ENCODE measurements around the gene DLG2.
A peak's percentile ranks its signal among the peaks of the same experiment; 100 is the strongest.

DLG2 gene

DNA sequence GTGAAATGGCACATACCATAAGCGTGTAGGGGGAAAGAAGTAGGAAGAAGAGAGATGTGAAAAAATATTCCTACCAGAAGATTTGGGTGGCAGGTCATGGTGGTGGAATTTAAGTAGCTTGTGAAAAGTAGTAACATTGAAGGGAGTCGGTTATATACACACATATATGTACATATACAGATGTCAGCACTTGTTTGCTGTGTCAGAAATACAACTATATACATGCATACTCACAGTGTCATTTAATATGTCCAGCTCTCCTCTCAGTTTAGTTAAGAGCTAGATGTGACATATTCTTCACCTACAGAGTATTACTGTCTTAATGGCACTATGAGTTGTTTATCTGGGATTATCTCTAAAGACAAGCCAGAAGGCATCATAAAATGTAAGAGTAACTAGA is 1353.6 kb downstream of the DLG2 start:
- no peak for DNase-seq (ENCODE audit: low spot score)

DNA sequence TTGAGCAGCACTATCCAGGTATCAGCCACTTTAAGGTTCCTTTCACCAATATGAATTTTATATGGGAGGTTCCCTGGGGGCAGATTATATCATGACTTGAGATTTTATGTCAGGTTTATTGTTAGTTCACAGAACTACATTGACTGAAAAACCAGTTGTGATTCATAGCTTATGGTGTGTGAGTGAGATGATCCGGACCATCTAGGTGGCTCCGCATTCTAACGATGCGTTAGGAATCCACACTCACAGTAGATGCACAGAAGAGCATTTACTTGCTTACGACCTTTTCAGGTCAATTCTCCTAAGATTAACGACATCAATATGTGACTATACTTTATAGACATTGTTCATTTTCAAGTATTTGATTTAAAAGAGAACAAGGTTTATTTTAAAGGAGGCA is 1356.7 kb downstream of the DLG2 start:
- DNase-seq (ENCODE audit: low spot score), result no peak

DNA sequence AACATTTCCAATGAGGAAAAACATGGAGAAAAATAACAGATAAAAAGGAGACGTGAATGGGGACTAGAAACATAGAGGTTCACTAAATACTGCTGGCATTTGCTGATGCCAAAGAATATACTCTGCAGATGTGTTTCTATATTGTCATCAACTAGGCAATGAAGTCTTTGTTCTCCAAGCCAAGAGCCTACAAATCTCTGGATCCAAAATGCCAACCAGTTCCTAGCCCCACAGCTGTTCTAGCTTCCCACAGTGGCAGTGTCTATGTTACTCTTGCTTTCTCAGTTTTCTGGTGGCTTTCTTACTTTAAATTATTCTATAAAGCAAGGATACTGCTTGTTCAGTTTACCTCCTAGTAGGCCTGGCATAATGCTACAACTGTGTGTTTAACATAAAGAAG is 1363.1 kb downstream of the DLG2 start:
- no peak for DNase-seq (ENCODE audit: low spot score)

DNA sequence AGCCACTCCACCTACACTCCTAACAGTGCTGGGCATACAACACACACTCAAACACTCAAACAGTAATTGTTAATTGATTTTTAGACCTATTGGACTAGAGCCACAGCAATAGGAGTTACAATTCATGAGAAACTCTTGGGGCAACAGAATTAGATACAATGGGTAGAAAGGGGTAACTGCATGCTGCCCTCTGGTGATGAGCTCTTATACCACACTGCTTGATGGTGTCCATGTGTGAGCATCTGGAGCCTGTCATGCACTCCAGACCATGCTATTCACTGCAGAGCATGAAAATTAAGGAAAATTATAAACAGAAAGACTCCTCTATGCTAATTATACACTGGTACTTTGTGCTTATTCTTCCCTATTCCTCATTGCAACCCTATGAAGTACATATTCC is 1365.4 kb downstream of the DLG2 start:
- DNase-seq (ENCODE audit: low spot score), result peak; percentile 67

DNA sequence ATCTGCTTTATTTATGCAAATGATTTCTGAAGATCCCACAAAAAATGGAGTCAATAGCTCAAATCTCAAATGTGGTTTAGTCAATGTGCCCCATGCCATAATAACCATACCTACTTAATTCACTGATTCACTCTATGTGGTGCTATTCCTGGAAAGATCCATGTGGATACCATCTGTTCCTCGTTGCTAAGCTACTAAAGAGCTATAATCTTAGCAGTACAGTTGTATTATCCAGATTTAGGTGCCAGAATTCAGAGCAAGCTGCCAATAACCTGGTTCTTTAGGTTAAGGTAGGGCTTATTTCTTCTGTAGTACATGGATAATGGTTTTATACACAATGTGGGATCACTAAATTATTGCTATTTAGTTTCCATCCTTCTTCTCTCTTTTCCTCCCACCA is 1366.3 kb downstream of the DLG2 start:
- no peak for DNase-seq (ENCODE audit: low spot score)

DNA sequence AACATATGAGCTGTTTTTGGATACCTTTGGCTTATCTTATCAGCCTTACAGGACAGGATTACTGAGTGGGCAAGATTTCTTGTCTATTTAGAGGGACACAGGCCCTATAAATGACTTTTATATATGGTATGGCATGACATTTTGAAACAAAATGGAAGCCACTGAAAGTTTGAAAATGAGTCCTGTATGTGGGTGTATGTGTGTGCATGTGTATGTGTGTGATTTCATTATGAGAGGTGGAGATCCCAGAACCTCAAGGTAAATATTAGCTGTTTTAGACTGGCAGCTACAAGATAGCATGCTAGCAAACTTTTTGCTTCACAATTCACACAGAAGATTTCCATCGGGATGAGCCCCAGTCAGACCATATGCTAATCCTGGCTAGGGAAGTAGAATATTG is 1370.5 kb downstream of the DLG2 start:
- DNase-seq (ENCODE audit: low spot score), result no peak

DNA sequence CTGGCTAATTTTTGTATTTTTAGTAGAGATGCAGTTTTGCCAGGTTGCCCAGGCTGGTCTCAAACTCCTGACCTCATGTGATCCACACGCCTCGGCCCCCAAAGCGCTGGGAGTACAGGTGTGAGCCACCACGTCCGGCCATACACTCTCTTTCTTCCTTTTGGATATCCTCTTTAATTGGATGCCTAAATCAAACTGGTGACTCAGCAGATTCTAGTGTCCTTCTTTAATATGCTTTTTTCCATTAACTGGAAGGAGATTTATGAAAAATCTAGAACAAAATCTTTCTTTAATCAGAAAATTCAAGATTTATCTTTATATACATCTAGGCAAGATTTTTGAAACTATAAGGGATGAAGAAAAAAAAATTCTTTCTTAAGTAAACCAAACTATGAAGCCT is 1371.7 kb downstream of the DLG2 start:
- no peak for DNase-seq (ENCODE audit: low spot score)

DNA sequence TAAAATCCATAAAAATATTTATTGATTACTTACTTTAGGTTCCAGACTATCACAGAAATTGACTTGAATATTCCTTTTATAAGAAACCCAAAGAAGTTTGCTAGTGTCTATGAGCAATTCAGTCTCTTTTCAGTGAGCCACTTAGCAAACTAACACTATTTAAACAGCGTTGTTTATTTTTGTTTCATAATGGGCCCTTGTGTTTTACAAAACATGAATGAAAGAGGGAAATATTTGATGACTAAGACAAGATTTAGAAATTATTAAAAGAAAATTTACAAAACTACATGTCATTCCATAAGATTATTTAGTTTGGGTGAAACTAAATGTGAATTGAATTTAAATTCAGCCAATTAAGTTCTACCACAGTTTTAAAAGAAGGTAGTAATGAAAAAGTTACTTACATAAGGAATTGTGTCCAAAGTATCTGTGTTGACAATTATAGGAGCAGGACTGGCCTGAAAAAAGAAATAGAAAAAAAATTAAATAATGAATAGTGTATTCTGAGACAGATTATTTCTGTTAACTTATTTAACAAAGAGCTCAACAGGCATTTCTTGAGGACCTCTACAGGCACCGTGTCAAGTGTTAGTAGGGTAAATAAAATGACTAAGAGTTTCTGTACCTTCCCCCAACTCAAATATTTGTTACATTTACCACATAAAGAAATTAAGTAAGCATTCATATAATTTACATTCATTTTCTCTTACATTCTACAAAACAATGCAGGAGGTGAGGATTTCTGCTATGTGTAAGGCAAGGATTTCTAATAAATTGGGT is 1376.1 kb downstream of the DLG2 start:
- no peak for DNase-seq (ENCODE audit: low spot score)

DNA sequence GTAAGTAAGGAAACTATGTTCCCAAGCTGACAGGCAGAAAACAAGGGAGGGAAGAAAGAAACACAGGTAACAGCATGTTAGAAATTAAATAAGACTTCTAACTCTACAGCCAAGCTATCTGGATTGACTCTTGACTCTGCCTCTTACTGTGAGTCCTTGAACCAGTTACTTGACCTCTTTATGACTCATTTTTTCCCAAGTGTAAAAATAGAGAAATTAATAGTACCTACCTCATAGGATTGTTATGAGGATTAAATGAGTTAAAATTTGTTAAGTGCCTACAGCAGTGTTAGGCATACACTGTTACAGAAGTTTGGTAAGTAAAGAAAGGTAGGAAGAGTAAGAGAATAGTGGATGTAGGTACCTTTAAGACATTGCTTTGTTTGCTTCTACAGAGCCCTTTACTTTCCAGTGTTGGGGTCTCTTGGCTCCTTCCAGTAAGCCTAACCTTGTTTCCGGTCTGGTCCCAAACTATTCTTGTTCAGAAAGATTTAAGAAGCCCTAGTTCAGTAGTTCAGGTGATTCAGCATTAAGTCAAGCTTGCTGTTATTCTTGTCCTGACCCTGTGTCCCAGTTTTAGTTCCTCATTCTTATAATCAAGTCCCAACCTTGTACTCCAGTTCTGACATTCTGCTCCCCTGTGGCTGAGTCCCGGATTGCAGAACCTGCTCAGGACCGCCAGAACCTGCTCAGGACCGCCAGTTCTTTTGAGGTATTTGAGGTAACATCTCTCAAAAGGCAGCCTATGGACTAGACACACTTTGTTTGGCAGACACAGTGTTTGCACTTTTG is 1377.6 kb downstream of the DLG2 start:
- no peak for DNase-seq (ENCODE audit: low spot score)

DNA sequence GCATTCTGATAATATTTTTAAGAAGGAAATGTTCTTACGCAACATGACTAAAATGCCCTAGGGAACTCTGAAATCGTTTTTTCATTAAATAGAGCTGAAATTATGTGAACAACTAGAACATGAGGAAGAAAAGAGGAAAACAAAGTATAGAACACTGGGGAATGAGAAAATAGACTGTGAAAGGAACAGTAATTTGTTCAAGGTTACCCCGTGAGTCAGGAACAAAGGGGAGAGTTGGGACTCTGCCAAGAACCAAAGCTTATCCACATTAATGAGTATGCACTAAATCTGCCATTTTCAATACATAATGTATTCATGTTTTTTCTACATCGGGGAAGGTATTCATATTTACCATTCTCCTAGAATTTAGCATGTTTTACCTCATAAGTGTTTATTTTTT is 1379.2 kb downstream of the DLG2 start:
- DNase-seq (ENCODE audit: low spot score), result no peak

DNA sequence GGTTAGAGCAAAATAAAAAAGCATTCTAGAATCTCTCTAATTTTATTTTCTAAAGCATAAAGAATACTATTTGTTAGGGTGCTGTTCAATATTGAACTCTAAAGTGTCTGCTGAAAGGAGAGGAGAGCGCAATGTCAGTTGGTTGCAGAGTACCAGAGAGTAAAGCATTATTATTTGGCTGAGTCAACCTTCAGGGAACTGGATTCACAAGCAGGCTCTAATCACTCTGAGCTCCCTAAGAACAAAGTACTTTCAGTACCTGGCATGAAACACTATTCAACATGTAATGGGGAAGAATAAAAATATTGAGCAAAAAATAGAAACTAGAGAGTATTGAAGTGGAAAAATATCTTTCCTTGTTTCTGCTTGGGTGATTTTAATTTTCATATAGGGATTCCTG is 1380.0 kb downstream of the DLG2 start:
- no peak for DNase-seq (ENCODE audit: low spot score)

DNA sequence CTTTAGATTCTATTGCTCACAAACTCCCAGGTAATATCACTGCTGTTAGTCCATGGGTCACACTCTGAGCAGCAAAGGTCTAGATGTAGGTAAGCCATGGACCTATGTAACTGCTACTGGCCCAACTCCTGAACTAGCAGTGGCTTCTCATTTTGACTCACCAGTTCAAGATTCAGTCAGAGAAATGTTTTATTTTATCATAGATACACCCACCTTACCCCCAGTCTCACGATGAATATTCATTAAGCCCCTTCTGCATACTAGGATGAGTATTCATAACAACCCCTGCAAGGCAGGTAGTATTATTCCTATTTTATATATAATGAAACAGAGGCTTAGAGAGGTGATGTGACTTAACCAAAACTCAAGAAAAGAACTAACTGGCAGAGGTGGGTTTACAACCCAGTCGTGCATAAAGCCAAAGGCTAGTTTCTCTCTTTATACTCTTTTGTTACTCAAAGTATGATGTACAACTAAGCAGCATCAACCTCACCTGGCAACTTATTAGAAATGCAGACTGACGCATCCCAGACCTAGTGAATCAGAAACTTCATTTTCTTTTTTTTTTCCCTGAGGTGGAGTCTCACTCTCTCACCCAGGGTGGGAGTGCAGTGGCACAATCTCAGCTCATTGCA is 1383.4 kb downstream of the DLG2 start:
- DNase-seq (ENCODE audit: low spot score), result no peak

DNA sequence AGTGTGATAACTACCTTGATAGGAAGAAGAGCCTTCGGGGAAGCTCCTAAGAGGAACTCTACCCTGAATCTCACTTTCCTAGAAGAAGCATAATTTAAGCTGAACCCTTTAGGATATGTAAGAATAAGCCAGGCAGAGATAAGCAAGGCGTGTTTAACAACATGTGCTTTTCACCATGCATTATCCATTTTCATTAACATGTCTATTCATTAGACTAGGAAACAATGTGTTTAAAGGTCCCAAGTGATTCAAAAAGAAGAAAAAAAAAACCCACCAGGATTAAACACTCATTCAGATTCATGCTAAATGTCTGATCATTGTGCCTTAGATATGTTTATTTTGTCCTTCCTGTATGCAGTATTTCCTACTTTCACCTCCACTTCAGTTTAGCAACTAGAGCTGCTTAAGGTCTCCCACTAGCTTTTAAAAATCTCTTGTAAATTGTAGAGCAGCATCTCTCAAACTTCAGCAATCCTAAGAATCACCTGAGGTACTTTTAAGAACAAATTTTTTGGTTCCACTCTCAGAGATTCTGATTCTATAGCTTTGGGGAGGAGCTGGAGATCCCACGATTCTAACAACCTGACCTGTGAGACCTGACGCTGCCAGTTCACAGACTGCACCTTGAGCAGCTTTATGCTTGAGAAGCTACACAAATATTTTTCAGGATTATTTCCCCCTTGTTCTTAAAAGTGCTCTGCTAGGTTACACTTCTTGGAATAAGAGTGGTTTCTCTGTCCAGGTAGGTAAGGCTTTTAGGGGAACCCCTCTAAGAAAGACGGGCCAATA is 1385.6 kb downstream of the DLG2 start:
- no peak for DNase-seq (ENCODE audit: low spot score)

DNA sequence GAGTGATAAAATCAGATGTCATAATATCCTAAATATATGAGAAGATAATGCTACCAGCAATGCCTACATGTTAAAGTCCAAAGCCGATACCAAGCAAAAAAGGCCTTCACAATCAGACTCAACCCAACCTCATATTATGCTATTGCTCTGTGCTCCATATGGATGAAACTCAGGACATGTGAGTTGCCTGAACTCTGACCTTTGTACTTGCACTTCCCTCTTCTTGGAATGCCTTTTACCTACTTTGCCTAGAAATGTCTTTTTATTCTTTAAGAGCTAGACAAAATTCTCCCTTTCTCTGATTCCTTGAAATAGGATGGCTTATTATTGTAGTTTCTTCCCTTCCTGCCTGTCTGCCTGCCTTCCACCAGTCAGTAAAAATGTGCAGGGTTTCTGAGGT is 1386.3 kb downstream of the DLG2 start:
- no peak for DNase-seq (ENCODE audit: low spot score)

DNA sequence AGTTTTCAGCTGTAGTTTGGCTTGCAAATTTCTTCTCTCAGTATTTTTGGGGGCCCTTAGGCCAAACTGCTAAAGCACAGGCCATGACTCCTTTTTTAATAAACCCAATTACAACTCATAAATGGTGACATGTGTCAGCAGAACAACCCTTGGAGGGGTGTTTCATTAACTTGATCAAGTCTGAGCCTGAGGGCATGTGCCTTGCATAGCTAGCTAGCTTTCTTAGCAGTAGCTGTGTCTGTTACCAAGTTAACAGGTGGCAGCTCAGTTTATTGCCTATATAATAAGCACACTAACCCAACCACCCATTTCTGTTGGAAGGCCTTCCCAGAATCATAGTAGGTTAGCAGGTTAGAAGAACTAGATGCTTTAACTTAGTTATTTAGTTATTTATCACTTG is 1390.7 kb downstream of the DLG2 start:
- no peak for DNase-seq (ENCODE audit: low spot score)

DNA sequence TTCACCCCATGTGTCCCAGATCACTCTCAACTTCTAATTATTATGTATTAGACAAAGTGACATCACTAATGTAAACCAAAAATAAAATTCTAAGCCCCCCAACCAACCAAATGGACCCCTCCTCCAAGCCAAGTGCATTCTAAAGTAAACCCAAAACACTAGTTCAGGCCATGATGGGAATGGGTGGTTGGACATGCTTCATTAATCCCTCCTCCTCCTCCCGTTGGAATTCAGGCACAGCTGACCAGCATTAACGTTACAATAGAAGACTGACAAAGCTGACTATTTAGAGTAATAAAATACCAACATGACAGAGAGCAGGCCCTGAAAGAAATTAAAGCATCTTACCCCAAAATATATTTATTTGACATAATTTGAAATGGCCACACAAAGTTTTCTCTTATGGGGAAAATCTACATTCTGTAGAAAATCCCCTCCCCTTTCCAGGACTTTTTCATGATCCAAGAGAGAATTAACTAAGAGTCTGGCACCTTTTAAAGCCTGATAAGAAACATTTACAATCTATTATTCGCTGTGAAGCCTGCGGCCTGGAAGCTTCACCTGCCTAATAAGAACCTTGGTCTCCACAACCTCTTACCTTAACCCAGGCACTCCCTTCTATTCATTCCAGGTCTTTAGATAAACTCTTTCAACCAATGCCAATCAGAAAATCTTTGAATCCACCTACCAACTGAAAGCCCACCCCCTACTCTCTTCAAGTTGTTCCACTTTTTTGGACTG is 1392.5 kb downstream of the DLG2 start:
- no peak for DNase-seq (ENCODE audit: low spot score)

DNA sequence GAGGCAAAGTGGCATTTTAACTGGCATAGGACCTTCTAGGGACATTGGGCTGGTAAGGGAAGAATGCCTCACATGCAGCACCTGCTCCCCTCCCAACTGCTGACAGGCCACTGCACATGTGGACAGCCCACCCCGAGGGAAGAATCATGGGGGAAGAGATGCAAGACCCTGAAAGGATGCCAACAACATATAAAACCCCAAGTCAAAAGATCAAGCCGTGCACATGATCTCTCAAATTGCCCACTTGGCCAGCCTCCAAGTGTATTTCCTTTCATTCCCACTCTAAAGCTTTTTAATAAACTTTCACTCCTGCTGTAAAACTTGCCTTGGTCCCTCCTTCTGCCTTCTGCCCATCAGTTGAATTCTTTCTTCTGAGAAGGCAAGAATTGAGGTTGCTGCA is 1393.1 kb downstream of the DLG2 start:
- no peak for DNase-seq (ENCODE audit: low spot score)

DNA sequence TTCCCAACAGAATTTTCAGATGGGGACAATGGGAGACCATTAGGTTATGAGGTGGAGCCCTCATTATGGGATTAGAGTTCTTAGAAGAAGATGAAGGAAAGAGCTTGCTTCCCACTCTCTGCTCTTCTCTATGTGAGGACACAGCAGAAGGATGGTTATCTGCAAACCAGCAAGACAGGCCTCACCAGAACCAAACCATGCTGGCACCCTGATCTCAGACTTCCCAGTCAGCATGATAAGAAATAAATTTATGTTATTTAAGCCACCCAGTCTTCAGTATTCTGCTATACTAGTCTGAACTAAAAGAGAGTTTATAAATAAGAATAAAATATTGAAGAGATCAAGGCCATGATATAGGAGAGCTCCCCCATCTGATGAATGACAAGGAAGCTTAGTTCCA is 1394.6 kb downstream of the DLG2 start:
- DNase-seq (ENCODE audit: low spot score), result no peak

DNA sequence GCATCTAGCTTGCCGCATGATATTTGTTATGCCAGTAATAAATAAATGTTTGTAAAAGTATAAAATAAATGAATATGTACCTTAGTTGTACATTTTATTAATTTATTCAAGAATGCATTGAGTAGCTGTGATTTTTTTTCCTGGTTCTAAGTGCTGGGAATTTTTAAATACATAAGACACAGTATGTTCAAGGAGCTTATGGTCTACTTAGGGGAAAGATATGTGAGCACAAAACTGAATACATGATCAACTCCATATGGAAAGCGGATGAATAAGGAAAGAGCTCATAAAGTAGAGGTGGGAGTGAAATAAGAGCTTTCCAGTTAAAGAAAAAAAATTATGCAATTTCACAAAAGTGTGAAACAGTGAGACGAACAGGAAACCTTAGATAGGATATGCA is 1396.7 kb downstream of the DLG2 start:
- DNase-seq (ENCODE audit: low spot score), result no peak

DNA sequence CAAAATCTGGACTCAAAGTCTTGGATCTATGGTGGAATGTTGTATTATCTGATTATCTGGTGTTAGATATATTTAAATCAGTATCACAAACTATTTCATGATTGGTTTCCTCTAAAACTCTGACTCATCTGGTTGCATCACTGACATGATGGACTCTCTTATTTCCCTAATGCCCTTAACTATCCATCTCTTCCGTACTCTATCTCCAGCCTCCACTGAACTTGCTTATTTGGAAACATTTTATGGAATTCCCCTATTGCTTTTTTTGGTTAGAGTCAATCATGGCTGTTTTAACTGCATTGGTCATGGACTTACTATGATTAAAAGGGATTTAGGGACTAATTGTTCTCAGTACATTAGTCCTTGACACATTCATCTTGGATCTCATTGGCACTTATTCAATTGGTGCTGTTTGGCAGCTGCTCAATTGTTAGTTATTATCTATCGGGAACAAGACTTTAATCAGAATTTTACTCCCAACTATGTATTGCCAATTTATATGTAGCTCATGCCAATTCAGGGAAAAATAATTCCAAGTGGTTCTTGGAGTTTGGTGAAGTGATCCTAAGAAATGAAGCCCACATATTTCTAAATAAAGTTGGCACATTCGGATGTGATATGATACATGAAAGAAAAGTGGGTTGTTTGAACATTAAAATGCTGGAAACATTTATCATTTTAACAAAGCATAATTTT is 1399.0 kb downstream of the DLG2 start:
- no peak for DNase-seq (ENCODE audit: low spot score)

DNA sequence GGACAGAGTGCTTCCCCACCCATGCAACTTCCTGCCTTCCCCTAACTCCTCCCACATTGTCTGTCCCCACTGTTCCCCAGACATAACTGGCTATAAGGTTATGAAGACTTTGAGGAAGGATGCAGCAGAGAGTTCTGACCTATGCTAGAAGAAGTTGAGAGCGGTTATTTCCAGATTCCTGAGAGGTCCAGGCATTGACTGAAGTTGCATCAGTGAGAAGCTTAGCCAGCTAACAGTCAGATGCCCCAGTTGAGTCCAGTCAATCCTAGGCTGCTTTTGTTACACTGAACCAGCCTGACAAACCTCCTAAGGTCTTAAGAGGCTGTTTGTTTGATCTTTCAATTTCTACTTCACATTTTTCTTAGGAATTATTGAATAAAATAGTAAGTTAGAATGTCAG is 1403.1 kb downstream of the DLG2 start:
- DNase-seq (ENCODE audit: low spot score), result no peak

Data from SK-N-DZ (cell line).